A549 (cell line): Measurements from ENCODE around the gene POLR3GL.
"Not testable (repeated sequence)": the region's sequence is repeated elsewhere in the genome, so short reads cannot be mapped to it uniquely, and the experiment has no call there.

ENCODE experiments used
- EHMT2 ChIP-seq: fragments of 200-600 bp; sonication (generic); IDR thresholded peaks from 2 replicates; pipeline ENCODE4 v1.6.1; 2016; ENCODE audit warnings: antibody characterized with exemption, low read depth, mild to moderate bottlenecking, moderate library complexity
- EP300 ChIP-seq, 2 experiments: fragments of >200 bp; sonication (Bioruptor Twin); formaldehyde crosslinking; IDR thresholded peaks; 2 replicates in 1 of 2; 3 replicates in 1 of 2; pipeline ENCODE4 v1.6.1; 2016 to 2017
- FOSL2 ChIP-seq, 2 experiments: fragments of 450-650 bp in 1 of 2; fragments of >200 bp in 1 of 2; sonication (Bioruptor Twin) in 1 of 2; formaldehyde crosslinking; IDR thresholded peaks; 2 replicates each; pipeline versions ENCODE4 v1.5.0 to v1.6.1; 2016 to 2020; ENCODE audit warnings: mild to moderate bottlenecking in 1 of 2, moderate library complexity in 1 of 2
- HDAC2 ChIP-seq: fragments of 200-600 bp; sonication (generic); IDR thresholded peaks from 2 replicates; pipeline ENCODE4 v1.6.1; 2016
- MAFK ChIP-seq: fragments of 450-650 bp; IDR thresholded peaks from 2 replicates; pipeline ENCODE4 v1.6.1; 2014; ENCODE audit not compliant: partially characterized antibody
- POLR2A ChIP-seq: IDR thresholded peaks from 2 replicates; pipeline ENCODE4 v1.6.1; 2012; ENCODE audit warnings: mild to moderate bottlenecking, low read length
- TF ChIP-seq, protein P1 (sequence below): fragments of >200 bp; sonication (Bioruptor Twin); formaldehyde crosslinking; IDR thresholded peaks from 3 replicates; pipeline ENCODE4 v1.5.1; 2016
- TF ChIP-seq, protein P2 (sequence below): fragments of 450-650 bp; IDR thresholded peaks from 2 replicates; pipeline ENCODE4 v1.6.1; 2014; ENCODE audit warnings: antibody characterized with exemption

DNA sequence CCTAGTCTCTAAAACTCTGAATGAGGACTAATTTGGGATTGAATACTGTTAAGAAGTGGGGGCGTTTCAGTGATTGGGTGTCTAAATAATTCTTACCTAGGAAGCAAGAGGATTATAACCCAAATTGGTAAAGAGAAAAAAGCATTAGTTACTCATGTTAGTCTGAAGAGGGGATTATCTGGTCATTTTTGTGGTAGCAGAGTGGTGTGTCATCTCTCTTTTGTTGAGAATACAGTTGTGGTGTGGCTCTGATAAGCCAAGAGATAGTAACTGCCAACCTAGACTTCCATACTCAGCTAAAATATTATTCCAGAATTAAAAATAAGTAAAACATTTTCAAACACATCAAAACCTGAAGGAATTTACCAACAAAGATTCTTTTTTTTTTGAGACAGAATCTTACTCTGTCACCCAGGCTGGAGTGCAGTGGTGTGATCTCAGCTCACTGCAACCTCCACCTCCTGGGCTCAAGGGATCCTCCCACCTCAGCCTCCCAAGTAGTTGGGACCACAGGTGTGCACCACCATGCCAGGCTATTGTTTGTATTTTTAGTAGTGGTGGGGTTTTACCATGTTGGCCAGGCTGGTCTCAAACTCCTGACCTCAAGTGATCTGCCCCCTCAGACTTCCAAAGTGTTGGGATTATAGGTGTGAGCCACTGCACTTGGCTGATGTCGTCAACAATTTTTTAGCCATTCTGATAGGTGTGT, 61.5 kb downstream of the POLR3GL start:
- TF ChIP-seq EP300 (IDR thresholded peaks at IDR 0.05); POLR2A; MAFK; FOSL2 (IDR thresholded peaks at IDR 0.05); FOSL2 (CRISPR knock-in tag; IDR thresholded peaks at IDR 0.05); HDAC2; EHMT2: not testable (repeated sequence)
- TF ChIP-seq, protein P1, sequence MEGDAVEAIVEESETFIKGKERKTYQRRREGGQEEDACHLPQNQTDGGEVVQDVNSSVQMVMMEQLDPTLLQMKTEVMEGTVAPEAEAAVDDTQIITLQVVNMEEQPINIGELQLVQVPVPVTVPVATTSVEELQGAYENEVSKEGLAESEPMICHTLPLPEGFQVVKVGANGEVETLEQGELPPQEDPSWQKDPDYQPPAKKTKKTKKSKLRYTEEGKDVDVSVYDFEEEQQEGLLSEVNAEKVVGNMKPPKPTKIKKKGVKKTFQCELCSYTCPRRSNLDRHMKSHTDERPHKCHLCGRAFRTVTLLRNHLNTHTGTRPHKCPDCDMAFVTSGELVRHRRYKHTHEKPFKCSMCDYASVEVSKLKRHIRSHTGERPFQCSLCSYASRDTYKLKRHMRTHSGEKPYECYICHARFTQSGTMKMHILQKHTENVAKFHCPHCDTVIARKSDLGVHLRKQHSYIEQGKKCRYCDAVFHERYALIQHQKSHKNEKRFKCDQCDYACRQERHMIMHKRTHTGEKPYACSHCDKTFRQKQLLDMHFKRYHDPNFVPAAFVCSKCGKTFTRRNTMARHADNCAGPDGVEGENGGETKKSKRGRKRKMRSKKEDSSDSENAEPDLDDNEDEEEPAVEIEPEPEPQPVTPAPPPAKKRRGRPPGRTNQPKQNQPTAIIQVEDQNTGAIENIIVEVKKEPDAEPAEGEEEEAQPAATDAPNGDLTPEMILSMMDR: not testable (repeated sequence)
- TF ChIP-seq, protein P2, sequence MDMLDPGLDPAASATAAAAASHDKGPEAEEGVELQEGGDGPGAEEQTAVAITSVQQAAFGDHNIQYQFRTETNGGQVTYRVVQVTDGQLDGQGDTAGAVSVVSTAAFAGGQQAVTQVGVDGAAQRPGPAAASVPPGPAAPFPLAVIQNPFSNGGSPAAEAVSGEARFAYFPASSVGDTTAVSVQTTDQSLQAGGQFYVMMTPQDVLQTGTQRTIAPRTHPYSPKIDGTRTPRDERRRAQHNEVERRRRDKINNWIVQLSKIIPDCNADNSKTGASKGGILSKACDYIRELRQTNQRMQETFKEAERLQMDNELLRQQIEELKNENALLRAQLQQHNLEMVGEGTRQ: not testable (repeated sequence)
